Measurements from ENCODE around the gene CHADL. TPM values are rescaled to one million over a fixed set of nuclear protein-coding genes. Genes with fewer than 3 reads are reported as not detected.

The CHADL gene
- total and polyA plus RNA-seq, 2 donors from 2014 or later: 2.7 to 4.8 TPM

DNA sequence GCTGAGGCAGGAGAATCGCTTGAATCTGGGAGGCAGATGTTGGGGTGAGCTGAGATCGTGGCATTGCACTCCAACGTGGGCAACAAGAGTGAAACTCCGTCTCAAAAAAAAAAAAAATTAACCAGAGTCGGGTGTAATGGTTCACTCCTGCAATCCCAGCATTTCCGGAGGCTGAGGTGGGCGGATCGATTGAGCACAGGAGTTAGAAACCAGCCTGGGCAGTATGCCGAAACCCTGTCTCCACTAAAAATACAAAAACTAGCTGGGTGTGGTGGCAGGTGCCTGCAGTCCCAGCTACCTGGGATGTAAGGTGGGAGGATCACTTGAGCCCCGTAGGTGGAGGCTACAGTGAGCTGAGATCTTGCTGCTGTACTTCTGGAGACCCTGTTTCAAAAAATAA, 43.7 kb upstream of the CHADL start:
- Histone ChIP-seq H3K9me3 (ENCODE audit: control insufficient read depth in 2 of 3, insufficient read depth in 1 of 3, low read length in 3 of 3) (no peaks in the 10 kb centered on the region), H3K4me1 (ENCODE audit: control insufficient read depth in 2 of 3, insufficient read depth in 2 of 3, low read depth in 1 of 3, low read length in 3 of 3) (peaks cover 0 to 6% (median 0%) of the 10 kb centered on the region in 3 donors), H3K36me3 (ENCODE audit: control insufficient read depth in 2 of 3, insufficient read depth in 3 of 3, low read length in 3 of 3) (peaks cover 0 to 16% (median 7%) of the 10 kb centered on the region in 3 donors), H3K4me3 (ENCODE audit: low read length in 3 of 3) (no peak overlapping the region), H3K27ac (ENCODE audit: low read depth in 2 of 2, low read length in 2 of 2) (no peak overlapping the region), H3K9ac (ENCODE audit: low read length in 3 of 3) (peak overlapping the region in 1 of 3 donors; percentile 7), H3K27me3 (ENCODE audit: control insufficient read depth, insufficient read depth, low read length) (no peaks in the 10 kb centered on the region)
- TF ChIP-seq, protein P1, sequence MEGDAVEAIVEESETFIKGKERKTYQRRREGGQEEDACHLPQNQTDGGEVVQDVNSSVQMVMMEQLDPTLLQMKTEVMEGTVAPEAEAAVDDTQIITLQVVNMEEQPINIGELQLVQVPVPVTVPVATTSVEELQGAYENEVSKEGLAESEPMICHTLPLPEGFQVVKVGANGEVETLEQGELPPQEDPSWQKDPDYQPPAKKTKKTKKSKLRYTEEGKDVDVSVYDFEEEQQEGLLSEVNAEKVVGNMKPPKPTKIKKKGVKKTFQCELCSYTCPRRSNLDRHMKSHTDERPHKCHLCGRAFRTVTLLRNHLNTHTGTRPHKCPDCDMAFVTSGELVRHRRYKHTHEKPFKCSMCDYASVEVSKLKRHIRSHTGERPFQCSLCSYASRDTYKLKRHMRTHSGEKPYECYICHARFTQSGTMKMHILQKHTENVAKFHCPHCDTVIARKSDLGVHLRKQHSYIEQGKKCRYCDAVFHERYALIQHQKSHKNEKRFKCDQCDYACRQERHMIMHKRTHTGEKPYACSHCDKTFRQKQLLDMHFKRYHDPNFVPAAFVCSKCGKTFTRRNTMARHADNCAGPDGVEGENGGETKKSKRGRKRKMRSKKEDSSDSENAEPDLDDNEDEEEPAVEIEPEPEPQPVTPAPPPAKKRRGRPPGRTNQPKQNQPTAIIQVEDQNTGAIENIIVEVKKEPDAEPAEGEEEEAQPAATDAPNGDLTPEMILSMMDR (IDR thresholded peaks at IDR 0.05; ENCODE audit: borderline replicate concordance, extremely low read depth, insufficient read depth): no peak
- FAIRE-seq: no peak
- intact Hi-C loops (cut with DNase I): no loop called here
- DNase-seq: no peak

DNA sequence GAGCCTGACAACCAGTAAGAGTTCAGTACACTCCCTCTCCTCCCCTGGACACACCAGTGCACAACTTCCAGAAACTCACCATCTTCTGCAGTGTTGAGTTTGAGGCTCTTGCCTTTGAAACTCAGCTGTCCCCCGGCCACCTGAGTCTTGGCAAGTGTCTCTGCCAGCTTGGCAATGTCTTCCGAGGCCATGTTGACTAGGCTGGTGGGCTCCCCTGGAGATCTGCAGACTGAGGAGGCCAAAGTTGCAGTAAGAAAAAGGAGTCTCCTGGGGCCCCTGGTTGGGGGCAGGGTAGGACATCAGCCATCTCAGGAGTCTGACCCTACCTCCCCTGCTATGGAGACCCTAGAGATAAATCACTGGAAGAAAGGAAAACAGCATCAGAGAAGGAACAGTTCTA, 40.1 kb upstream of the CHADL start:
- no peaks in the 10 kb centered on the region for H3K27me3 ChIP-seq (ENCODE audit: control insufficient read depth, insufficient read depth, low read length)
- TF ChIP-seq, protein P1 (IDR thresholded peaks at IDR 0.05; ENCODE audit: borderline replicate concordance, extremely low read depth, insufficient read depth): no peak
- intact Hi-C loops (cut with DNase I): no loop called here
- no peak for FAIRE-seq
- H3K4me1 ChIP-seq (ENCODE audit: control insufficient read depth in 2 of 3, insufficient read depth in 2 of 3, low read depth in 1 of 3, low read length in 3 of 3): peaks cover 0 to 6% (median 0%) of the 10 kb centered on the region in 3 donors
- no peak overlapping the region for H3K27ac ChIP-seq (ENCODE audit: low read depth in 2 of 2, low read length in 2 of 2)
- H3K9ac ChIP-seq (ENCODE audit: low read length in 3 of 3): no peak overlapping the region
- no peaks in the 10 kb centered on the region for H3K9me3 ChIP-seq (ENCODE audit: control insufficient read depth in 2 of 3, insufficient read depth in 1 of 3, low read length in 3 of 3)
- no peak for DNase-seq
- H3K36me3 ChIP-seq (ENCODE audit: control insufficient read depth in 2 of 3, insufficient read depth in 3 of 3, low read length in 3 of 3): peaks cover 0 to 22% (median 10%) of the 10 kb centered on the region in 3 donors
- H3K4me3 ChIP-seq (ENCODE audit: low read length in 3 of 3): no peak overlapping the region

DNA sequence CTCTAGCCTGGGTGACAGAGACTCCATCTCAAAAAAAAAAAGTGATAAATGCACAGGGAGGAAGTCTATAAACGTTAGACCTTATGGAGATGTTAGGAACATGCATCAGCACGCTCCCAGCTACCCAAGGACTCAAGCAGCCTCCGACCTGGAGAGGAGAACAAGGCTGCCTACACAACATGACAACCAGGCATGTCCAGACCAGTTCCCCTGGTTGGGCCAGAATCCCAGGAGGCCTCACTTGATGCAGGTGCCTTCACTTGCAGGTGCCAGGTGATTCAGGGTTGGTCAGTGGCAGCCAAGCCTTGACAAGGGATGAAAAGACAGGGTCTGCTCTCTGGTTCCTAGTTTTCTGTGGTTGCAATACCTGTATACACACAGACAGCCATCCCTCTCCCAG, 39.3 kb upstream of the CHADL start:
- Histone ChIP-seq H3K27ac (ENCODE audit: low read depth in 2 of 2, low read length in 2 of 2) (no peak overlapping the region), H3K4me1 (ENCODE audit: control insufficient read depth in 2 of 3, insufficient read depth in 2 of 3, low read depth in 1 of 3, low read length in 3 of 3) (peaks cover 0 to 3% (median 0%) of the 10 kb centered on the region in 3 donors), H3K27me3 (ENCODE audit: control insufficient read depth, insufficient read depth, low read length) (no peaks in the 10 kb centered on the region), H3K36me3 (ENCODE audit: control insufficient read depth in 2 of 3, insufficient read depth in 3 of 3, low read length in 3 of 3) (peaks cover 0 to 22% (median 10%) of the 10 kb centered on the region in 3 donors), H3K9ac (ENCODE audit: low read length in 3 of 3) (no peak overlapping the region), H3K9me3 (ENCODE audit: control insufficient read depth in 2 of 3, insufficient read depth in 1 of 3, low read length in 3 of 3) (no peaks in the 10 kb centered on the region), H3K4me3 (ENCODE audit: low read length in 3 of 3) (no peak overlapping the region)
- TF ChIP-seq, protein P1 (IDR thresholded peaks at IDR 0.05; ENCODE audit: borderline replicate concordance, extremely low read depth, insufficient read depth): no peak
- DNase-seq (no peak), FAIRE-seq (no peak)
- intact Hi-C loops (cut with DNase I): no loop called here

DNA sequence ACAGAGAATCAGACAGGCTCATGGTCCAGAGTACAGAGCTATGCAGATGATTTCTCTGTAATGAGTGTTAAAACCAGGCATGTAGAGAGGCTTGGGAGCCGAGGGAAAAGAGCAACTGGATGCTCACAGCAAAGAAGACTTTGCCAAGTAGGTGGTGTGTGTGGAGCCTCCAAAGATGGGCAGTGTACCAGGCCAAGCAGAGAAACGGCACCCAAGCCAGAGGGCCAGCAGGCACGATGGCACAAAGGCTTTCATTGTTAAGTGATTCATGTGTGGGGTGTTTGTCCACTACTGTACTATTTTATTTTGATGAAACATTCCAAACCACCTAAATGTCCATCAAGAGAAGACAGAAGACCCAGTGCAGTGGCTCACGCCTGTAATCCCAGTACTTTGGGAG, 34.1 kb upstream of the CHADL start:
- H3K36me3 ChIP-seq (ENCODE audit: control insufficient read depth in 2 of 3, insufficient read depth in 3 of 3, low read length in 3 of 3): peaks cover 3 to 41% (median 24%) of the 10 kb centered on the region in 3 donors
- intact Hi-C loops (cut with DNase I): no loop called here
- no peaks in the 10 kb centered on the region for H3K27me3 ChIP-seq (ENCODE audit: control insufficient read depth, insufficient read depth, low read length)
- TF ChIP-seq, protein P1 (IDR thresholded peaks at IDR 0.05; ENCODE audit: borderline replicate concordance, extremely low read depth, insufficient read depth): no peak
- no peak overlapping the region for H3K9ac ChIP-seq (ENCODE audit: low read length in 3 of 3)
- DNase-seq (no peak), FAIRE-seq (no peak)
- H3K4me3 ChIP-seq (ENCODE audit: low read length in 3 of 3): no peak overlapping the region
- H3K9me3 ChIP-seq (ENCODE audit: control insufficient read depth in 2 of 3, insufficient read depth in 1 of 3, low read length in 3 of 3): no peaks in the 10 kb centered on the region
- no peaks in the 10 kb centered on the region for H3K4me1 ChIP-seq (ENCODE audit: control insufficient read depth in 2 of 3, insufficient read depth in 2 of 3, low read depth in 1 of 3, low read length in 3 of 3)
- H3K27ac ChIP-seq (ENCODE audit: low read depth in 2 of 2, low read length in 2 of 2): no peak overlapping the region

All from kidney (tissue), 14 donors.